ENCODE results near the gene CYBRD1.

DNA sequence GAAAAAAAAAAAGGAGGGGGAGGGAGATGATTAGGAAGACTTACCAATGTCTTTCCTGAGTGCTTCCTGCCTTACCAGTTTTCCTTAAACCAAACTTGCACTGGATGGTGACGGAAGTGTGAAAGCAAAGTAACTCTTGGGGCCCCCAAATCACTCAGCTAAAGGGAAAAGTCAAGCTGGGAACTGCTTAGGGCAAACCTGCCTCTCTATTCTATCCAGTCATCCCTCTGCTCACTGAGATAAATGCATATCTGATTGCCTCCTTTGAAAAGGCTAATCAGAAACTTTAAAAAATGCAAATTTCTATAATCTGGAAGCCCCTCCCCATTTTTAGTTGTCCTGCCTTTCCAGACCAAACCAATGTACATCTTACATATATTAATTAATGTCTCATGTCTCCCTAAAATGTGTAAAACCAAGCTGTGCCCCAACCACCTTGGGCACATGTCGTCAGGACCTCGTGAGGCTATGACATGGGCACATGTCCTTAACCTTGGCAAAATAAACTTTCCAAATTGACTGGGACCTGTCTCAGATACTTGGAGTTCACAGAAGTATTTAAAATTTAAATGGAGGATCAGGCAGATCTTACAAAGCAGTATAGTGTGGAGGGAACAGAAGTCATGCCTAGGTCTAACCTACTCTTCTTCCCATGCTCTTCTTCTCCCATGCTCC lies 7.2 kb upstream of the CYBRD1 start:
- no peak for TF ChIP-seq MAFK (IDR thresholded peaks at IDR 0.05; ENCODE audit: partially characterized antibody)
- TF ChIP-seq, protein P1, sequence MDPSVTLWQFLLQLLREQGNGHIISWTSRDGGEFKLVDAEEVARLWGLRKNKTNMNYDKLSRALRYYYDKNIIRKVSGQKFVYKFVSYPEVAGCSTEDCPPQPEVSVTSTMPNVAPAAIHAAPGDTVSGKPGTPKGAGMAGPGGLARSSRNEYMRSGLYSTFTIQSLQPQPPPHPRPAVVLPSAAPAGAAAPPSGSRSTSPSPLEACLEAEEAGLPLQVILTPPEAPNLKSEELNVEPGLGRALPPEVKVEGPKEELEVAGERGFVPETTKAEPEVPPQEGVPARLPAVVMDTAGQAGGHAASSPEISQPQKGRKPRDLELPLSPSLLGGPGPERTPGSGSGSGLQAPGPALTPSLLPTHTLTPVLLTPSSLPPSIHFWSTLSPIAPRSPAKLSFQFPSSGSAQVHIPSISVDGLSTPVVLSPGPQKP (IDR thresholded peaks at IDR 0.05; ENCODE audit: low read depth, low read length), result no peak
- TF ChIP-seq, protein P2, sequence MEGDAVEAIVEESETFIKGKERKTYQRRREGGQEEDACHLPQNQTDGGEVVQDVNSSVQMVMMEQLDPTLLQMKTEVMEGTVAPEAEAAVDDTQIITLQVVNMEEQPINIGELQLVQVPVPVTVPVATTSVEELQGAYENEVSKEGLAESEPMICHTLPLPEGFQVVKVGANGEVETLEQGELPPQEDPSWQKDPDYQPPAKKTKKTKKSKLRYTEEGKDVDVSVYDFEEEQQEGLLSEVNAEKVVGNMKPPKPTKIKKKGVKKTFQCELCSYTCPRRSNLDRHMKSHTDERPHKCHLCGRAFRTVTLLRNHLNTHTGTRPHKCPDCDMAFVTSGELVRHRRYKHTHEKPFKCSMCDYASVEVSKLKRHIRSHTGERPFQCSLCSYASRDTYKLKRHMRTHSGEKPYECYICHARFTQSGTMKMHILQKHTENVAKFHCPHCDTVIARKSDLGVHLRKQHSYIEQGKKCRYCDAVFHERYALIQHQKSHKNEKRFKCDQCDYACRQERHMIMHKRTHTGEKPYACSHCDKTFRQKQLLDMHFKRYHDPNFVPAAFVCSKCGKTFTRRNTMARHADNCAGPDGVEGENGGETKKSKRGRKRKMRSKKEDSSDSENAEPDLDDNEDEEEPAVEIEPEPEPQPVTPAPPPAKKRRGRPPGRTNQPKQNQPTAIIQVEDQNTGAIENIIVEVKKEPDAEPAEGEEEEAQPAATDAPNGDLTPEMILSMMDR (IDR thresholded peaks at IDR 0.05), result no peak
- no peak for TF ChIP-seq BHLHE40 (IDR thresholded peaks at IDR 0.05; ENCODE audit: low read depth, low read length)
- TF ChIP-seq, protein P3, sequence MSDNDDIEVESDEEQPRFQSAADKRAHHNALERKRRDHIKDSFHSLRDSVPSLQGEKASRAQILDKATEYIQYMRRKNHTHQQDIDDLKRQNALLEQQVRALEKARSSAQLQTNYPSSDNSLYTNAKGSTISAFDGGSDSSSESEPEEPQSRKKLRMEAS (IDR thresholded peaks at IDR 0.05), result no peak
- TF ChIP-seq RCOR1 (IDR thresholded peaks at IDR 0.05; ENCODE audit: low read depth, low read length), result no peak
- TF ChIP-seq RAD21 (conservative IDR thresholded peaks at IDR 0.05 in 1 of 2, IDR thresholded peaks at IDR 0.05 in 1 of 2), result no peak
- no peak for TF ChIP-seq MYC (IDR thresholded peaks at IDR 0.05; ENCODE audit: borderline replicate concordance, low read length)
- no peak for TF ChIP-seq POLR2A (IDR thresholded peaks at IDR 0.05; ENCODE audit: low read length)
- no peak for TF ChIP-seq NFE2L2 (conservative IDR thresholded peaks at IDR 0.05; ENCODE audit: low read length)
- TF ChIP-seq KDM5A (IDR thresholded peaks at IDR 0.05), result no peak
- TF ChIP-seq NR3C1 (IDR thresholded peaks at IDR 0.05), result no peak

Measured in A549 (cell line).